HG03575 (cell line): Measurements from ENCODE around the gene SGTB.
"Not testable (repeated sequence)": the region's sequence is repeated elsewhere in the genome, so short reads cannot be mapped to it uniquely, and the experiment has no call there.

Experiments
- ATAC-seq: cut with Tn5 transposase; IDR thresholded peaks from one replicate; pipeline ENCODE4 v1.9.1; 2021; ENCODE audit not compliant: unreplicated experiment, insufficient number of reproducible peaks, low FRiP score; ENCODE audit errors: extremely low read depth

SGTB gene

DNA sequence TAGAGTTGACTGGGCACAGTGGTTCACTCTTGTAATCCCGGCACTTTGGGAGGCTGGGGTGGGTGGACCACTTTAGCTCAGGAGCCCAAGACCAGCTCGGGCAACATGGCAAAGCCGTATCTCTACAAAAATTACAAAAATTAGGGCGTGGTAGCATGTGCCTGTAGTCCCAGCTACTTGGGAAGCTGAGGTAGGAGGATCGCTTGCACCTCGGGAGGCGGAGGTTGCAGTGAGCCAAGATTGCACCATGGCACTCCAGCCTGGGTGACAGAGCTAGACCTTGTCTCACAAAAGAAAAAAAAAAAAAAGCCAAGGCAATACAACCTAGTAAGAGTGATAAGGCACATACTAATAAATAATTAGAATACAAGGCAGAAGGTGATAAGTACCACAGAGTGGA, 15.9 kb upstream of the SGTB start:
- ATAC-seq, result no peak

DNA sequence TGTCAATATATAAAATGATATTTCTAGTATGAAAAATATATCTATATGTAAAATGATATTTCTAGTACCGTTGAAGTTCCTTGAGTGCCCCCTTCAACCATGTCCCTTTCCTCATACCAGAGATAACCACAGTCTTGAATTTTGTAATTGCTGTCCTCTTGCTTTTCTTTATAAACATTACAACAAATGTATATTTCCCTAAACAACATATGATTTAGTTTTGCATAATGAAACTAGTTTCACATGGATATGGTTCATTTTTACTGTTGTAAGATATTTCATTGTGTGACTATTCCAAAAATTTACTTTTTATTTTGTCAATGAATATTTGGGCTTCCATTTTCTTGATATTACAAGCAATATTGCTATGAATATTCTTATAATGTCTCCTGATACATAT, 14.1 kb upstream of the SGTB start:
- no peak for ATAC-seq

GRCh38 chr5:65734921-65735320, 13.0 kb upstream of the SGTB start:
- no peak for ATAC-seq

DNA sequence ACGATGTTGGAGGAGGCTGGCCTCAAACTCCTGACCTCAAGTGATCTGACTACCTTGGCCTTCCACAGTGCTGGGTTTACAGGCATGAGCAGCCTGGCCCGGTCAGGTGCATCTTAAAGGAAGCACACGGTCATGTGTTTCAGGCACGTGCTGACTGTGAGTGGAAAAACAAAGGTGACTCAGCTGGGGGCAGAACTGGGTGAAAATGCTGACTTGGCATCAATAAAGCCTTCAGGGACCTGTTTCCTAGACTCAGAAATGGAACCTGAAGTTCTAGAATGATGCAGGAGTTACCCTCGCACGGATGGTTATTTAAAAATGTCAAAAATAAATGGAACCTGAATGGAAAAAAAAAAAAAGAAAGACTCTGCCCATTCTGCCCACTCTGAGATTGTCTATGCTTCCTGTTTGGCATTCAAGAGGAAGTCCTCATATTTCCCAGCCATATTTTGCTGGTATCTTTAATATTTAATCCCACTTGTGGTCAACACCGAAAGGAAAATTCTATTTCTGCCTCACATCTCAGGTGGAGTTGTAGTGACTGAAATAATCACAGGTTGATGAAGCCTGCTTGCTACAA, 12.4 kb upstream of the SGTB start:
- not testable (repeated sequence) for ATAC-seq

DNA sequence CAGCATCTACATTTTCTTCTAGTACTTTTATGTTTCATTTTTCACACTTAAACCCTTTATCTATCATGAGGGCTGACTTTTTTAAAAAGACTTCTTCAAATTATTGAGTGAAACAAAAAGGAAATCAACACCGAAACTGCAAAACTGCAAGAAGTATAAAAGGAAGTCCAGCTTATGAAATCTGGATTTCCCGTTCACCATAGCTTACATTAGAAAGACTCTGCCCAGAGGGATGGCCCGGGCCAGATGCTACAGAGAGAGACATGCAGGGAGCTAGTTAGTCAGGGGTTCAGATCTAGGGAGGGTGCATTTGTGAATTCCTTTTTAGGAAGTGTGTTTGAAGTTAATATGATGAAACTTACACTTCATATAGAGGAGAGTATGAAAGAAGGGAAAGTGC, 10.1 kb upstream of the SGTB start:
- not testable (repeated sequence) for ATAC-seq

DNA sequence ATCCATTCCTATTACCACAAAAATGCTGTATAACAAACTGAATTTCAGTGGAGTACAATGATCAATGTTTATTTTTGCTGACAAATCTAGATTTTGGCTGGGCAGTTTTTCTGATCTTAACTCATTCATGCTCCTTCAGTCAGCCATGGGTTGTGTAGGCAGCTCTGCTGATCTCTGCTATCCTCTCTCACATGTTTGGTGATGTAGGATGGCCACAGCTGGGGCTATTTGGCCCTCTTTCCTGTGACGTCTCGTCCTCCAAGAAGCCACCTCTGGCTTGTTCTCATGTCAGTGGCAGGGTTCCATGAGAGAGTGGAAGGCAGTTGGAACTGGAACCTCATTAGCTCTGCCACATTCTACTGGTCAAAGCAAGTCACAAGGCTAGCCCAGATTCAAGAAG, 9.0 kb upstream of the SGTB start:
- no peak for ATAC-seq

DNA sequence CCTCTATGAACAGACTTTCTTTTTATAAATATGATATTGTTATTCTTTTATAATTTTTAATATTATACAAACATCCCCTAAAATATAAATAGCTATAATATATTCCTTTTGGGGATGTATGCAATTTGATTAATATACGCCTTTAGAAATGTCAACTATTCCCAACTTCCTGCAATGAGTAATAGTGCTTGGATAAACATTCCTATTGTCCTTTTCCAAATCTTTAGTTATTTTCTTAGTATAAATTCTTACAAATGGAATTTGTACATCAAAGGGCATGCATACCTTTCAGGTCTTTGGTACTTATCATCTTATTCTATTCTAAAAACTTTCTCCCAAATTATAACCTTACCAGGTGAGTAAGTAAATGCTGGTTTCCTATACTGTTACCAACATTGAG, 6.3 kb upstream of the SGTB start:
- no peak for ATAC-seq

DNA sequence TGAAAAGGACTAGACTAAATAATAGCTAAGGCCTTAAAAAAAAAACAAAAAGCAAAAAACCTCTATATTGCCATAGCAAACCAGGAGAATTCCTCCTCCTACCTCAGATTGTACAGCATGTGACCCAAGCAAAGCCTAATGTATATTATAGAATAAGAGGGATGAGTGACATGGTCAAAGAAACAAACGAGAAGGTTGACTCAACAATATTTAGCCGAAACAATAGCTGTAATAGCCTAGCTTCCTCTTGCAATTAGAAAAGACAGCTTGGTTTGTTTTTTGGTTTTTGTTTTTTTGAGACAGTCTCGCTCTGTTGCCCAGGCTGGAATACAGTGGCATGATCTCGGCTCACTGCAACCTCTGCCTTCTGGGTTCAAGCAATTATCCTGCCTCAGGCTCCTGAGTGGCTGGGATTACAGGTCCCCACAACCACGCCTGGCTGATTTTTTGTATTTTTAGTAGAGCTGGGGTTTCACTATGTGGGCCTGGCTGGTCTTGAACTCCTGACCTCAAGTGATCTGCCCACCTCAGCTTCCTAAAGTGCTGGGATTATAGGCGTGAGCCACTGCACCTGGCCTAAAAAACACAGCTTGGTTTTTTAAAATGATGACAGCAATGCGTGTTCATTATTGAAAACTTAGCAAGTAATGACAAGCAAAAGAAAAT, 5.7 kb upstream of the SGTB start:
- no peak for ATAC-seq

DNA sequence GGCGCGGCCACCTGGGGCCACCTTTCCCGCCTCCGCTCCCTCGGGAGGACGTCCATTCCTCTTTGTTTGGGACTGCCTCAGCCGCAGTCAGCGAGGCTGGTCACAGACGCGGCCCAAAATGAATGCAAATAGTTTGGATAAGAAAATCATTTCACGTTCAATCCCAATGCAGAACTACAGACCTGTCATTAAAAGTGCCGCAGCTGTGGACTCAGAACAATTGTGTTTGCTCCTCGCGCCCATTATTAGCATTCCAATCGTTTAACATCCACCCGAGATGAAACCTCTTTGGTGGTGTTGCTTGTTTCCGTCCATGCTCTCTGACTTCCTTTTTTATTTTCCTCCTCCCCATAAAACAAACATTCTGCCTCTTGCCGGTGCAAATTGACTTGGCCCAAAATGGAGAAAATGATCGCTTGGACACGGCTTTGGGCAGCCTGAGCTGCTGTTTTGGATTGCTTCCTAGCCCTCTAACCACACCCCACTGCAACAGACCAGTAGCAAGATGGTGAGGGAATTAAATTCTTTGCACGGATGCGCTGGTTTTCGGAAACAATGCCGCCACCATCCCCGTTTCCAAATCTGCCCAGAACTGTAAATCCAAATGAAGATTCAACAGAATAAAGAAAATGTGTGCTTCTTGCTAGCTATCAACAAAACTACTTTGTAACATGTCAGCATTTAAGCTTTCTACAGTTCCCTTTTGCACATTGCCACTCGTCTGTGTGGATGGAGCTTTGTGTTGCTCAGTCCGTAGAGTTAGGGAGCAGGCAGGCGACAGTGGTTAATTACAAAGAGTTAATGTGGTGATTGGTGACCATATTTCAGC, 880 bp upstream of the SGTB start:
- no peak for ATAC-seq

GRCh38 chr5:65721050-65721719, 724 bp downstream of the SGTB start:
- no peak for ATAC-seq

DNA sequence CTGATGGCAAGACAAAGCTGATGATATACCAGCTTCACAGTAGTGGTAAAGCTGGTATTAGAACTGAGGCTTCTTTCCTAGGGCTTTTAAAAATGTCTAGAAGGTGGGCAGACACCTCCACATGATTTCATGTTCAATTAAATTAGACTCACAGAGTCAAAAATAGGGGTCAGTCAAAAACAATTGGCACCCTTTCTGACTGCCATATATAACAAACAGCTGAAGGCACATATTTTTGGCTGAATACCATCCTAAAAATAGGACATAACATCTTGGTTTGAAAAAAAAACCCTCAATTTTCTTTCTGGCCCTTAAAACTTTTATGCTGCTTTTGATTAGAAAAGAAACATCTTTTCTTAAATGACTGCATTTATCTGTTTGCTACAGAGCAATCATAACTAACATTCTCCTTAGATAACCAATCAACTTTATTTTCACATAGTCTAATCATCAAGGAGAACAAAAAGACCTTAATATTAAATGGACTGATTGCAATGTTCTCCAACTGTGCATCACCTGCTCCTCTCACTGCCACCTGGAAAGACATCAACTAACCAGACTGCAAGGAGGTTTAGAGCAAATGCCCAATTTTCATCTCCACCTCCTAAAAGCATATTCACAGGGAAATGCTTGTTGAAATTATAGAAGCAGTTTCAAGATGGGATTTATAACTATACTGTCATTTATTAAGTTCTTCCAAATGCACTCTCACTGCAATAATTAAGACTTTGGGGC, 3.2 kb downstream of the SGTB start:
- ATAC-seq, result no peak

DNA sequence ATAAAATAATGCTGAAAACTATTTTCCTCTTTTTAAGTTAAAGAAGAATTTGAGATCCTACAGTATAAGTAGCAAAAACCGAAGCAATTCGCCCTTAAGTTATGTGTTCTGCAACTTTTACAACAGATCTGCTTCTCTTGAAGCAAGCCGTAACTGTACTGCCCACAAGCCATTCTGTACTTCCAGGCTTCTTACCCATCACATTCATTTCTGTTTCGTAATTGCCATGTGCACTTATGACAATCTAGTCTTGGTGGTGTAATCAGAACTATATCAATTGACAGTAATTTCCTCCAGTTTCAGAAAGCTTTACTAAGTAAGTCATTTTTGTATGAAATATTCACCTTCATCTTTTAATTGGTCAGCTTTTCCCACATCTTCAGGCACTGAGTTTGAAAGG, 13.8 kb downstream of the SGTB start:
- ATAC-seq, result no peak

- ATAC-seq, result no peak
These were observed 14.2 kb downstream of the SGTB start for GRCh38 chr5:65707663-65708062.

- no peak for ATAC-seq
These were observed 17.2 kb downstream of the SGTB start for GRCh38 chr5:65704621-65705239.

- no peak for ATAC-seq
These were observed 19.9 kb downstream of the SGTB start for GRCh38 chr5:65702036-65702435.

DNA sequence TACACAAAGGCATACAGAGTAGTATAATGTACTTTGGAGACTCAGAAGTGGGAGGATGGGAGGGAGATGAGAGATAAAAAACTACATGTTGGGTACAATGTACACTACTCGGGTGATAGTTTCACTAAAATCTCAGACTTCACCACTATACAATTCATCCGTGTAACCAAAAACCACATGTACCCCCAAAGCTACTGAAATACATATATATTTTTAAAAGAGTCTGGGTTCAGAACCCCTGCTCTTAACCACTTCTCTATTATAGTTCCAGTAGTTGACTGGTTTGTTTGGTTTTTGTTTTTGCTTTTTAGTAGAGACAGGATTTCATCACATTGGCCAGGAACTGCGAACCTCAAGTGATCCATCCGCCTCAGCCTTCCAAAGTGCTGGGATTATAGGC, 22.6 kb downstream of the SGTB start:
- no peak for ATAC-seq

GRCh38 chr5:65696892-65697291, 25.0 kb downstream of the SGTB start:
- no peak for ATAC-seq

DNA sequence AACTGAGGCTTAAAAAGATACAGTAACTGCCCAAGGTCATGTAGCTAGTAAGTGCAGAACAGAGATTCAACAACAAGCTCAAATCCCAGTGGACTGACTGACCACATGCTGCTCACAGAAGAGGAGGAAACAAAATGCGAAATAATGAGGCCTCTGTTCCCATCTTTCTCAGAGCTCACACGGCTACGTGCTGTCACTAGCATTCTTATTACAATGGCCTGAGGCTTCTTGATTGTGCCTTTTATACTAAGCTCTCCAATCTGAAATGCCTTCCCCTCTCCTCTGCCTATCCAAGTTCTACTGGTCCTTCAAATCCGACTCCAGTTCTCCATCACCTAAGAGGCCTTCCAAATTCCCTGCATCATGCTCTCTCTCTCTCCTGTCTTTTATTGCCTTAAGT, 26.0 kb downstream of the SGTB start:
- ATAC-seq, result no peak
